ENCODE results near the gene ZNF70. TPM values are rescaled to one million over a fixed set of nuclear protein-coding genes. Genes with fewer than 3 reads are reported as not detected.

Gene ZNF70
- total RNA-seq, result 1 to 10 TPM in 3 of 4 donors, under 1 TPM in 1; 0.63 to 3.2 (median 2.0) TPM

GRCh38 chr22:23750714-23751440 lies at the start of gene ZNF70:
Gene ZNF70, minus strand, starts transcription at chr22:23751112. Its CDS starts 5,972 bp downstream, at chr22:23745140.
- intact Hi-C loops (cut with DNase I; ENCODE audit: low total_unique reads), result no loop called here
- 0% methylated on average over 17 to 44 of the region's 78 CpGs for WGBS, 2 donors
- peak; percentile 78 to 95 for DNase-seq (ENCODE audit: low spot score in 2 of 2)
- H3K4me3 ChIP-seq (ENCODE audit: low read depth, poor library complexity, severe bottlenecking), result peak within 1 kb of the TSS; percentile 47
- TF ChIP-seq POLR2A (IDR thresholded peaks at IDR 0.05), result no peak
- TF ChIP-seq, protein P1, sequence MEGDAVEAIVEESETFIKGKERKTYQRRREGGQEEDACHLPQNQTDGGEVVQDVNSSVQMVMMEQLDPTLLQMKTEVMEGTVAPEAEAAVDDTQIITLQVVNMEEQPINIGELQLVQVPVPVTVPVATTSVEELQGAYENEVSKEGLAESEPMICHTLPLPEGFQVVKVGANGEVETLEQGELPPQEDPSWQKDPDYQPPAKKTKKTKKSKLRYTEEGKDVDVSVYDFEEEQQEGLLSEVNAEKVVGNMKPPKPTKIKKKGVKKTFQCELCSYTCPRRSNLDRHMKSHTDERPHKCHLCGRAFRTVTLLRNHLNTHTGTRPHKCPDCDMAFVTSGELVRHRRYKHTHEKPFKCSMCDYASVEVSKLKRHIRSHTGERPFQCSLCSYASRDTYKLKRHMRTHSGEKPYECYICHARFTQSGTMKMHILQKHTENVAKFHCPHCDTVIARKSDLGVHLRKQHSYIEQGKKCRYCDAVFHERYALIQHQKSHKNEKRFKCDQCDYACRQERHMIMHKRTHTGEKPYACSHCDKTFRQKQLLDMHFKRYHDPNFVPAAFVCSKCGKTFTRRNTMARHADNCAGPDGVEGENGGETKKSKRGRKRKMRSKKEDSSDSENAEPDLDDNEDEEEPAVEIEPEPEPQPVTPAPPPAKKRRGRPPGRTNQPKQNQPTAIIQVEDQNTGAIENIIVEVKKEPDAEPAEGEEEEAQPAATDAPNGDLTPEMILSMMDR (IDR thresholded peaks at IDR 0.05), result no peak

DNA sequence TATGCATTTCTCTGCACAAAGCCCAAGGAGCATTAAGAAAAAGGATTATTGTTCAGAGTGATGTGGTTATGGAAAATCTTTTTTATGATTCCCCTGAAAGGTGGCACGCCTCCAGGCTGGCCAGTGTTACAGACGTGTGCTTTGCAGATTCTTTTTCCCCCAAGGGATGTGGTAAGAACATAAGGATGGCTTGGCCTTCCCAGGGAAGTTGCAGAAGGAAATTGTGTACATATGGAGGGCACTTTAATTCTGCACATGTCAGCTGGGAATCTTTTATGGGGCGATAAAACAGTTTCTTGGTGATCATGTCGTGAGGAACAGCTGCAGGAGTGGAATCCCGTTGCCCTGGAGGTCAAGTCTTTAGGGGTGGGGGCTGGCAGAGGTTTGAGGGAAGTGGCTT lies 45.5 kb upstream of the ZNF70 start:
- DNase-seq (ENCODE audit: low spot score in 2 of 2), result no peak
- no peak for TF ChIP-seq POLR2A (IDR thresholded peaks at IDR 0.05)
- TF ChIP-seq, protein P1 (IDR thresholded peaks at IDR 0.05), result no peak
- 54% methylated on average over 5 of the region's 5 CpGs for WGBS, 2 donors
- no peak overlapping the region for H3K4me3 ChIP-seq (ENCODE audit: low read depth, poor library complexity, severe bottlenecking)
- intact Hi-C loops (cut with DNase I; ENCODE audit: low total_unique reads), result no loop called here

DNA sequence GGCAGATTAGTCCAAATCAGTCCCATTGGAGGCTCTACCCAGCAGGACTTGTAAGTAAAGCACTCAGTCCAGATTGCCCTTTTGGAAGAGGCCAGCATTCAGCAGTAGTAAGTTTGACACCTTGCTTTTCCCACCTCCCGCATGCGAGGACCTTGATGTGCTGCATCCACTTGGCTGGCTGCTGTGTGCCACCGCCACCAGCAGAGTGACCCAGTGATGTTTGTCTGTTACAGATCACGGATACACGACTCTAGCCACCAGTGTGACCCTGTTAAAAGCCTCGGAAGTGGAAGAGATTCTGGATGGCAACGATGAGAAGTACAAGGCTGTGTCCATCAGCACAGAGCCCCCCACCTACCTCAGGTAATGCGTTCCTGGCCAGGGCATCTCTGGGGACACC lies 42.4 kb upstream of the ZNF70 start:
- TF ChIP-seq, protein P1 (IDR thresholded peaks at IDR 0.05), result no peak
- TF ChIP-seq POLR2A (IDR thresholded peaks at IDR 0.05), result no peak
- no peak for DNase-seq (ENCODE audit: low spot score in 2 of 2)
- H3K4me3 ChIP-seq (ENCODE audit: low read depth, poor library complexity, severe bottlenecking), result no peak overlapping the region
- intact Hi-C loops (cut with DNase I; ENCODE audit: low total_unique reads), result no loop called here
- WGBS, 2 donors, result 93 to 94% methylated on average over 8 of the region's 8 CpGs

DNA sequence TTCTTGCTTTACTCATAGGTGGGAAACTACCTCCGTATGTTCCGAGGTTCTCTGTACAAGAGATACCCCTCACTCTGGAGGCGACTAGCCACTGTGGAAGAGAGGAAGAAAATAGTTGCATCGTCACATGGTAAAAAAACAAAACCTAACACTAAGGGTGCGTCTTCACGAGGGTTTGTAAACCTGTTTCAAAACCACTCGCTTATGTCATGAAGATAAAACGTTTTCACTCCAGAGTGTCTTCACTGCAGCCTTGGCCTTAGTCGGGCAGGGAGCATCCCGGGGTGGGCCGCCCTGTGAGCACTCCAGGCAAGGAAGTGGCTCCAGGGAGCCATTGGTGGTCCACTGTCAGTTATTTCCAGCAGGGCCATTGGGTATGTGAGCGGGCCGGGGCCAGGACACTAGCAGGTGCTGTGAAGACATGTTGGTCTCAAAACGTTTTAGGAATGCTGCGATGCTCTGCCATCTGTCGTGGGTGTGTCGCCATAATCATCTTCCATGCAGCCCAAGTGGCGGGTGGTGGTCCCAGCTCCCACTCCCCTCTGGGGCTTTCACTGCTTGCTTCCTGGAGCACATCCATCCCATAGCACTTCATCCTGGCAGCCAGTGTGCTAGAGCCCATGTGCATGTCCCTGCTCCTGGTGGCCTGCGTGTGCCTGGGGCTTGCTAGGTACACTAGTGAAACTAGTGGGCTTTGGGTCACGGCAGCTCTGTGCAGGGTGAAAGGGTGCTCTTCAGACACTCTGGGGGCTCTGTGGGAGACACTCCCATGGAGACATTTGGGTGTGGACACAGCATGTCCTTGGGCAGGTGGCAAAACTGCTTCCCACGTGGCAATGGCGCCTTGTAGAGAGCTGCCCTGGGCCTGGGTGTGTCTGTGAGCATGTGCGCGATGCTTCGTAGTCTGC lies 41.1 kb upstream of the ZNF70 start:
- H3K4me3 ChIP-seq (ENCODE audit: low read depth, poor library complexity, severe bottlenecking), result no peak overlapping the region
- intact Hi-C loops (cut with DNase I; ENCODE audit: low total_unique reads), result no loop called here
- WGBS, 2 donors, result 76 to 81% methylated on average over 24 to 25 of the region's 25 CpGs
- no peak for TF ChIP-seq POLR2A (IDR thresholded peaks at IDR 0.05)
- TF ChIP-seq, protein P1 (IDR thresholded peaks at IDR 0.05), result no peak
- no peak for DNase-seq (ENCODE audit: low spot score in 2 of 2)

GRCh38 chr22:23790819-23791737 lies 40.2 kb upstream of the ZNF70 start:
- intact Hi-C loops (cut with DNase I; ENCODE audit: low total_unique reads), result no loop called here
- peak in 1 of 2 donors; percentile 54 for DNase-seq (ENCODE audit: low spot score in 2 of 2)
- TF ChIP-seq, protein P1 (IDR thresholded peaks at IDR 0.05), result no peak
- TF ChIP-seq POLR2A (IDR thresholded peaks at IDR 0.05), result no peak
- 51 to 65% methylated on average over 11 of the region's 11 CpGs for WGBS, 2 donors
- H3K4me3 ChIP-seq (ENCODE audit: low read depth, poor library complexity, severe bottlenecking), result no peak overlapping the region
